ENCODE data around the gene FZD8.

Gene FZD8

GRCh38 chr10:35659456-35659855 is 17.4 kb upstream of the FZD8 start (continued):
- TF ChIP-seq TCF4 (CRISPR knock-in tag; IDR thresholded peaks at IDR 0.05; ENCODE audit: borderline replicate concordance) = no peak
- no peak for TF ChIP-seq ZNF8 (CRISPR knock-in tag; IDR thresholded peaks at IDR 0.05)
- no peak for TF ChIP-seq ZFP3 (CRISPR knock-in tag; IDR thresholded peaks at IDR 0.05)
- TF ChIP-seq ISL1 (CRISPR knock-in tag; IDR thresholded peaks at IDR 0.05) = no peak
- TF ChIP-seq ZFP30 (CRISPR knock-in tag; IDR thresholded peaks at IDR 0.05) = no peak
- no peak for TF ChIP-seq SNAI2 (CRISPR knock-in tag; IDR thresholded peaks at IDR 0.05)
- TF ChIP-seq RARB (CRISPR knock-in tag; IDR thresholded peaks at IDR 0.05) = no peak
- TF ChIP-seq CSRNP3 (CRISPR knock-in tag; IDR thresholded peaks at IDR 0.05) = no peak
- TF ChIP-seq TOX (CRISPR knock-in tag; IDR thresholded peaks at IDR 0.05; ENCODE audit: borderline replicate concordance) = no peak
- TF ChIP-seq ARNTL (CRISPR knock-in tag; IDR thresholded peaks at IDR 0.05; ENCODE audit: borderline replicate concordance, low read depth) = no peak
- no peak for TF ChIP-seq CSDC2 (CRISPR knock-in tag; IDR thresholded peaks at IDR 0.05)
- TF ChIP-seq POU6F1 (CRISPR knock-in tag; IDR thresholded peaks at IDR 0.05; ENCODE audit: borderline replicate concordance, low read depth) = no peak

- no peak for ATAC-seq
- TF ChIP-seq CSDC2 (CRISPR knock-in tag; IDR thresholded peaks at IDR 0.05) = no peak
- TF ChIP-seq TSHZ2 (CRISPR knock-in tag; IDR thresholded peaks at IDR 0.05) = no peak
- no peak for TF ChIP-seq ISL1 (CRISPR knock-in tag; IDR thresholded peaks at IDR 0.05)
- no peak for TF ChIP-seq PATZ1 (CRISPR knock-in tag; IDR thresholded peaks at IDR 0.05; ENCODE audit: borderline replicate concordance)
- TF ChIP-seq ZNF8 (CRISPR knock-in tag; IDR thresholded peaks at IDR 0.05) = no peak
- no peak for TF ChIP-seq POU6F1 (CRISPR knock-in tag; IDR thresholded peaks at IDR 0.05; ENCODE audit: borderline replicate concordance, low read depth)
Observed at GRCh38 chr10:35657621-35658020, 15.5 kb upstream of the FZD8 start.

- no peak for ATAC-seq
- TF ChIP-seq POU6F1 (CRISPR knock-in tag; IDR thresholded peaks at IDR 0.05; ENCODE audit: borderline replicate concordance, low read depth) (no peak), CREB5 (CRISPR knock-in tag; IDR thresholded peaks at IDR 0.05; ENCODE audit: low read depth) (no peak), ZC3H10 (CRISPR knock-in tag; IDR thresholded peaks at IDR 0.05) (no peak), ISL1 (CRISPR knock-in tag; IDR thresholded peaks at IDR 0.05) (no peak), ZNF70 (CRISPR knock-in tag; IDR thresholded peaks at IDR 0.05) (no peak), BACH2 (CRISPR knock-in tag; IDR thresholded peaks at IDR 0.05; ENCODE audit: borderline replicate concordance) (no peak), CSDC2 (CRISPR knock-in tag; IDR thresholded peaks at IDR 0.05) (no peak), ZFP30 (CRISPR knock-in tag; IDR thresholded peaks at IDR 0.05) (no peak), TOX (CRISPR knock-in tag; IDR thresholded peaks at IDR 0.05; ENCODE audit: borderline replicate concordance) (no peak), ZNF8 (CRISPR knock-in tag; IDR thresholded peaks at IDR 0.05) (no peak), ZNF565 (CRISPR knock-in tag; conservative IDR thresholded peaks at IDR 0.05; ENCODE audit: low read depth) (no peak), SNAI2 (CRISPR knock-in tag; IDR thresholded peaks at IDR 0.05) (no peak), ARNTL (CRISPR knock-in tag; IDR thresholded peaks at IDR 0.05; ENCODE audit: borderline replicate concordance, low read depth) (no peak), TSHZ2 (CRISPR knock-in tag; IDR thresholded peaks at IDR 0.05) (no peak)
Observed at GRCh38 chr10:35652824-35653223, 10.7 kb upstream of the FZD8 start.

Measured in SK-N-SH treated with all-trans-retinoic acid at 6 μM for 48 hours (cell line).